SK-N-SH treated with all-trans-retinoic acid at 6 μM for 48 hours (cell line): ENCODE results near the gene CTBP2.

Experiments
- ATAC-seq: fragments of 200-7000 bp; cut with Tn5 transposase; 3 replicates; pipeline ENCODE4 v1.9.1; 2020; ENCODE audit warnings: mild to moderate bottlenecking, moderate library complexity
- ARNTL ChIP-seq: fragments of 450-650 bp; formaldehyde crosslinking; IDR thresholded peaks from 2 replicates; pipeline ENCODE4 v1.5.0; 2020; ENCODE audit warnings: low read depth, mild to moderate bottlenecking, moderate library complexity, borderline replicate concordance
- BACH2 ChIP-seq: fragments of 250-450 bp; sonication (Bioruptor Pico); IDR thresholded peaks from 2 replicates; pipeline ENCODE4 v1.9.0; 2021; ENCODE audit warnings: mild to moderate bottlenecking, borderline replicate concordance
- CREB5 ChIP-seq: fragments of 250-450 bp; sonication (Bioruptor Pico); IDR thresholded peaks from 2 replicates; pipeline ENCODE4 v1.5.1; 2020; ENCODE audit warnings: low read depth, mild to moderate bottlenecking, moderate library complexity
- CSDC2 ChIP-seq: fragments of 250-450 bp; sonication (Bioruptor Pico); IDR thresholded peaks from 2 replicates; pipeline ENCODE4 v1.5.0; 2020; ENCODE audit warnings: mild to moderate bottlenecking, moderate library complexity
- CSRNP3 ChIP-seq: fragments of 250-450 bp; sonication (Bioruptor Pico); IDR thresholded peaks from 2 replicates; pipeline ENCODE4 v1.5.1; 2021; ENCODE audit warnings: mild to moderate bottlenecking, moderate library complexity
- ESRRG ChIP-seq: fragments of 250-450 bp; sonication (Bioruptor Pico); IDR thresholded peaks from 2 replicates; pipeline ENCODE4 v1.6.1; 2021; ENCODE audit warnings: mild to moderate bottlenecking
- GLIS3 ChIP-seq: fragments of 250-450 bp; sonication (Bioruptor Pico); IDR thresholded peaks from 2 replicates; pipeline ENCODE4 v1.5.0; 2020; ENCODE audit warnings: mild to moderate bottlenecking, moderate library complexity
- ISL1 ChIP-seq: fragments of 250-450 bp; sonication (Bioruptor Pico); IDR thresholded peaks from 2 replicates; pipeline ENCODE4 v2.1.2; 2022; ENCODE audit warnings: mild to moderate bottlenecking, moderate library complexity
- OSR1 ChIP-seq: fragments of 250-450 bp; sonication (Bioruptor Pico); IDR thresholded peaks from 2 replicates; pipeline ENCODE4 v1.8.0; 2022; ENCODE audit warnings: moderate library complexity, mild to moderate bottlenecking, inconsistent platforms
- PATZ1 ChIP-seq: fragments of 250-450 bp; sonication (Bioruptor Pico); IDR thresholded peaks from 2 replicates; pipeline ENCODE4 v1.8.0; 2020; ENCODE audit warnings: mild to moderate bottlenecking, moderate library complexity, borderline replicate concordance
- POU6F1 ChIP-seq: fragments of 250-450 bp; sonication (Bioruptor Pico); IDR thresholded peaks from 2 replicates; pipeline ENCODE4 v1.8.0; 2021; ENCODE audit warnings: low read depth, mild to moderate bottlenecking, moderate library complexity, borderline replicate concordance
- PPARA ChIP-seq: fragments of 250-450 bp; sonication (Bioruptor Pico); IDR thresholded peaks from 2 replicates; pipeline ENCODE4 v1.5.0; 2020; ENCODE audit warnings: mild to moderate bottlenecking, borderline replicate concordance
- RARB ChIP-seq: fragments of 250-450 bp; sonication (Bioruptor Pico); IDR thresholded peaks from 2 replicates; pipeline ENCODE4 v1.8.0; 2021; ENCODE audit warnings: mild to moderate bottlenecking, moderate library complexity
- SNAI2 ChIP-seq: fragments of 250-450 bp; sonication (Bioruptor Pico); IDR thresholded peaks from 2 replicates; pipeline ENCODE4 v1.5.0; 2020; ENCODE audit warnings: mild to moderate bottlenecking, moderate library complexity
- TCF4 ChIP-seq: fragments of 250-450 bp; sonication (Bioruptor Pico); IDR thresholded peaks from 2 replicates; pipeline ENCODE4 v1.8.0; 2021; ENCODE audit warnings: mild to moderate bottlenecking, moderate library complexity, borderline replicate concordance
- TOX ChIP-seq: fragments of 250-450 bp; sonication (Bioruptor Pico); IDR thresholded peaks from 2 replicates; pipeline ENCODE4 v1.8.0; 2021; ENCODE audit warnings: mild to moderate bottlenecking, moderate library complexity, borderline replicate concordance
- TSHZ2 ChIP-seq: fragments of 250-450 bp; sonication (Bioruptor Pico); IDR thresholded peaks from 2 replicates; pipeline ENCODE4 v1.5.0; 2020; ENCODE audit warnings: mild to moderate bottlenecking, moderate library complexity
- ZC3H10 ChIP-seq: fragments of 250-450 bp; sonication (Bioruptor Pico); IDR thresholded peaks from 2 replicates; pipeline ENCODE4 v1.5.1; 2021; ENCODE audit warnings: mild to moderate bottlenecking, moderate library complexity
- ZFP3 ChIP-seq: fragments of 250-450 bp; sonication (Bioruptor Pico); IDR thresholded peaks from 2 replicates; pipeline ENCODE4 v1.5.0; 2020; ENCODE audit warnings: mild to moderate bottlenecking, moderate library complexity
- ZFP30 ChIP-seq: fragments of 450-650 bp; formaldehyde crosslinking; IDR thresholded peaks from 2 replicates; pipeline ENCODE4 v1.5.0; 2022; ENCODE audit warnings: mild to moderate bottlenecking, moderate library complexity
- ZNF565 ChIP-seq: fragments of 450-650 bp; formaldehyde crosslinking; conservative IDR thresholded peaks from 2 replicates; pipeline ENCODE4 v1.5.0; 2020; ENCODE audit warnings: low read depth, mild to moderate bottlenecking, moderate library complexity
- ZNF70 ChIP-seq: fragments of 450-650 bp; formaldehyde crosslinking; IDR thresholded peaks from 2 replicates; pipeline ENCODE4 v1.5.0; 2020; ENCODE audit warnings: mild to moderate bottlenecking, moderate library complexity
- ZNF8 ChIP-seq: fragments of 450-650 bp; formaldehyde crosslinking; IDR thresholded peaks from 2 replicates; pipeline ENCODE4 v1.5.0; 2020; ENCODE audit warnings: mild to moderate bottlenecking, moderate library complexity

Gene CTBP2

GRCh38 chr10:124955868-124956267, 204.5 kb downstream of the CTBP2 start (continued):
- TF ChIP-seq ZFP30 (CRISPR knock-in tag): no peak
- TF ChIP-seq CSDC2: no peak
- no peak for TF ChIP-seq TOX (CRISPR knock-in tag)

- ATAC-seq: no peak
Observed at GRCh38 chr10:124955243-124955642, 205.1 kb downstream of the CTBP2 start.

GRCh38 chr10:124953421-124953820, 206.9 kb downstream of the CTBP2 start:
- TF ChIP-seq GLIS3 (CRISPR knock-in tag) (no peak), BACH2 (CRISPR knock-in tag) (no peak), SNAI2 (no peak), OSR1 (CRISPR knock-in tag) (no peak), ARNTL (CRISPR knock-in tag) (no peak), ZNF565 (CRISPR knock-in tag) (no peak), TOX (CRISPR knock-in tag) (no peak), ZNF70 (CRISPR knock-in tag) (no peak), ZC3H10 (CRISPR knock-in tag) (no peak), CSDC2 (no peak)

More at GRCh38 chr10:124955243-124955642, 205.1 kb downstream of the CTBP2 start:
- TF ChIP-seq POU6F1 (CRISPR knock-in tag) (no peak), ESRRG (CRISPR knock-in tag) (no peak), ZFP30 (CRISPR knock-in tag) (no peak), BACH2 (CRISPR knock-in tag) (no peak), ISL1 (CRISPR knock-in tag) (no peak), PPARA (CRISPR knock-in tag) (no peak), TOX (CRISPR knock-in tag) (no peak), ZFP3 (CRISPR knock-in tag) (no peak), ARNTL (CRISPR knock-in tag) (no peak), TSHZ2 (CRISPR knock-in tag) (no peak), TCF4 (CRISPR knock-in tag) (no peak), ZNF565 (CRISPR knock-in tag) (no peak), CSRNP3 (CRISPR knock-in tag) (no peak), PATZ1 (CRISPR knock-in tag) (no peak), ZC3H10 (CRISPR knock-in tag) (no peak), OSR1 (CRISPR knock-in tag) (no peak), ZNF70 (CRISPR knock-in tag) (no peak), RARB (CRISPR knock-in tag) (no peak)

GRCh38 chr10:124952123-124952522, 208.2 kb downstream of the CTBP2 start:
- ATAC-seq: no peak
- TF ChIP-seq TCF4 (CRISPR knock-in tag) (no peak), OSR1 (CRISPR knock-in tag) (no peak), TSHZ2 (CRISPR knock-in tag) (no peak), GLIS3 (CRISPR knock-in tag) (no peak), ZFP3 (CRISPR knock-in tag) (no peak), CREB5 (no peak), ZNF8 (no peak), CSRNP3 (CRISPR knock-in tag) (no peak)

More at GRCh38 chr10:124953421-124953820, 206.9 kb downstream of the CTBP2 start:
- ATAC-seq: no peak
